GM12878 (cell line): Measurements from ENCODE around the gene COL7A1. TPM values are rescaled to one million over a fixed set of nuclear protein-coding genes. Genes with fewer than 3 reads are reported as not detected.

Experiments used
- ATAC-seq: fragments of 200-7000 bp; cut with Tn5 transposase; 3 replicates; pipeline ENCODE4 v1.9.1; 2020; ENCODE audit warnings: mild to moderate bottlenecking, moderate library complexity
- BruUV-seq: library from RNA; stranded (reverse); fragments of 400-500 nt; replicated peaks from 2 replicates; lab custom pipeline; 2021; lab: Mats Ljungman, UMichigan
- CTCF ChIA-PET: fragments of 300-600 bp; sonication (Branson Sonifier 250); formaldehyde crosslinking; extraction: SDS; loops from one replicate; lab custom pipeline; 2021; ENCODE audit warnings: inconsistent platforms; lab: Yijun Ruan, JAX
- POLR2A ChIA-PET: fragments of 350-600 bp; formaldehyde crosslinking; extraction: SDS; loops from one replicate; lab custom pipeline; 2021; ENCODE audit warnings: inconsistent platforms; lab: Charles Lee
- RAD21 ChIA-PET: fragments of 300-600 bp; sonication (Branson Sonifier 250); formaldehyde crosslinking; loops from one replicate; lab custom pipeline; 2023; ENCODE audit warnings: antibody characterized with exemption; ENCODE audit not compliant: unreplicated experiment; lab: Charles Lee
- SMC1A ChIA-PET: fragments of 300-600 bp; sonication (Branson Sonifier 250); formaldehyde crosslinking; loops from one replicate; lab custom pipeline; 2023; ENCODE audit not compliant: unreplicated experiment, uncharacterized antibody; lab: Charles Lee
- DNase-seq: peaks from one replicate; pipeline ENCODE4 v3.0.0-alpha.2; 2011; ENCODE audit warnings: low read depth, low spot score
- FAIRE-seq: peaks from 3 replicates; lab custom pipeline; 2011; peaks lifted over from hg19 to GRCh38; lab: Jason Lieb, UNC
- H2AFZ ChIP-seq: 2 replicates; pipeline ENCODE4 v1.6.0; 2011; ENCODE audit warnings: low read depth, low read length, control low read depth; ENCODE audit not compliant: control insufficient read depth
- H3K27ac ChIP-seq: 2 replicates; pipeline ENCODE4 v1.5.1; 2011; ENCODE audit warnings: control low read depth; ENCODE audit not compliant: control insufficient read depth, insufficient read depth
- H3K27me3 ChIP-seq, 2 experiments: replicated peaks in 1 of 2; 2 replicates each; pipeline versions ENCODE4 v1.6.0 to v1.6.1; 2011; ENCODE audit warnings: low read length in 1 of 2; ENCODE audit not compliant: control insufficient read depth in 2 of 2, insufficient read depth in 2 of 2
- H3K36me3 ChIP-seq, 2 experiments: 2 replicates each; pipeline ENCODE4 v1.5.1; 2011; ENCODE audit warnings: low read length in 1 of 2; ENCODE audit not compliant: control insufficient read depth in 2 of 2, insufficient read depth in 2 of 2
- H3K4me1 ChIP-seq: 2 replicates; pipeline ENCODE4 v1.6.1; 2011; ENCODE audit warnings: mild to moderate bottlenecking, low read length, moderate library complexity, mixed read lengths; ENCODE audit not compliant: control insufficient read depth, insufficient read depth
- H3K4me2 ChIP-seq: 2 replicates; pipeline ENCODE4 v1.6.0; 2011; ENCODE audit warnings: control low read depth; ENCODE audit not compliant: control insufficient read depth, insufficient read depth
- H3K4me3 ChIP-seq: fragments of 200-600 bp; sonication (generic); 2 replicates; pipeline ENCODE4 v1.5.1; 2016
- H3K79me2 ChIP-seq: 2 replicates; pipeline ENCODE4 v1.6.0; 2011; ENCODE audit warnings: low read length; ENCODE audit not compliant: control insufficient read depth, insufficient read depth
- H3K9ac ChIP-seq: 2 replicates; pipeline ENCODE4 v1.8.0; 2011; ENCODE audit warnings: low read length, control low read depth, mixed read lengths; ENCODE audit not compliant: control insufficient read depth, insufficient read depth
- H3K9me3 ChIP-seq: replicated peaks from 3 replicates; pipeline ENCODE4 v1.5.1; 2011; ENCODE audit warnings: mild to moderate bottlenecking, low read length; ENCODE audit not compliant: control insufficient read depth, insufficient read depth
- H4K20me1 ChIP-seq: 2 replicates; pipeline ENCODE4 v1.6.0; 2011; ENCODE audit not compliant: control insufficient read depth, insufficient read depth
- CHD1 ChIP-seq: IDR thresholded peaks from 2 replicates; pipeline ENCODE4 v1.6.1; 2012; ENCODE audit warnings: low read depth, low read length, improper control_type of control experiment
- CHD2 ChIP-seq: IDR thresholded peaks from 2 replicates; pipeline ENCODE4 v1.6.1; 2011; ENCODE audit warnings: low read depth, low read length, improper control_type of control experiment, borderline replicate concordance
- EED ChIP-seq: sonication (generic); IDR thresholded peaks from 2 replicates; pipeline ENCODE4 v1.6.1; 2016; ENCODE audit warnings: antibody characterized with exemption, low read depth
- EZH2 ChIP-seq: IDR thresholded peaks from 2 replicates; pipeline ENCODE4 v1.6.1; 2012; ENCODE audit warnings: low read depth, mild to moderate bottlenecking, control low read depth, inconsistent platforms, low read length, borderline replicate concordance; ENCODE audit not compliant: control insufficient read depth
- HDAC2 ChIP-seq: fragments of 200-600 bp; sonication (generic); IDR thresholded peaks from 2 replicates; pipeline ENCODE4 v1.6.1; 2017
- NBN ChIP-seq: fragments of 450-650 bp; IDR thresholded peaks from 2 replicates; pipeline ENCODE4 v1.6.1; 2016
- PML ChIP-seq: IDR thresholded peaks from 2 replicates; pipeline ENCODE4 v1.6.1; 2012; ENCODE audit warnings: low read length, inconsistent platforms
- REST ChIP-seq: IDR thresholded peaks from 2 replicates; pipeline ENCODE4 v1.6.1; 2012; ENCODE audit warnings: mild to moderate bottlenecking, low read depth, low read length
- whole genome bisulfite sequencing: methylation state at CpG from one replicate; pipeline ENCODE4 v1.1.6; 2016; ENCODE audit warnings: low lambda C conversion rate; ENCODE audit not compliant: insufficient replicate concordance, insufficient coverage; ENCODE audit errors: missing lambda C conversion rate; 5-methylcytosine and 5-hydroxymethylcytosine counted together
- in situ Hi-C: fragments of 300-500 bp; cut with MboI; formaldehyde crosslinking; loops from 9 replicates; pipeline ENCODE4 v1.14.3; 2018; ENCODE audit warnings: mixed read lengths
- intact Hi-C: fragments of 100-400 bp; cut with micrococcal nuclease; formaldehyde crosslinking; loops from one replicate; pipeline ENCODE4 v1.14.2; 2022; ENCODE audit not compliant: unreplicated experiment
- polyA plus RNA-seq, 11 experiments: library from polyadenylated mRNA; depleted of rRNA in 4 of 11; unstranded in 6 of 11; stranded (reverse) in 5 of 11; fragments of >200 nt; fragmentation: Nextera tagmentation in 4 of 11; fragmentation: Illumina TruSeq in 1 of 11; extraction: Ambion mirVana in 4 of 11; extraction: Trizol in 1 of 11; gene quantifications; 1 replicate in 1 of 11; 2 replicates in 10 of 11; pipeline versions ENCODE4 v1.2.1 to v1.2.3, GENCODE V29; 2011 to 2016; ENCODE audit warnings: inconsistent platforms in 2 of 11, missing spikeins in 2 of 11, low read depth in 1 of 11
- total RNA-seq, 4 experiments: library from RNA; depleted of rRNA in 3 of 4; stranded (reverse); fragments of >200 nt in 3 of 4; fragmentation: Illumina TruSeq in 1 of 4; extraction: Trizol in 1 of 4; gene quantifications; 2 replicates each; pipeline versions ENCODE4 v1.2.1 to v1.2.3, GENCODE V29; 2013 to 2021

COL7A1 gene
- total and polyA plus RNA-seq, 10 of the 15 experiments (the other 5 are each of a cell fraction or from before 2014, with no cell fraction given): 0.01 to 1.9 (median 0.29) TPM; not detected in 1

- FAIRE-seq (no peak), ATAC-seq (no peak), DNase-seq (no peak)
- SMC1A ChIA-PET: no interaction called here
- Histone ChIP-seq H2AFZ (no peak overlapping the region), H3K79me2 (peaks cover 18% of the 10 kb centered on the region), H3K27ac (no peak overlapping the region), H3K4me1 (peaks cover 9% of the 10 kb centered on the region), H3K9me3 (no peaks in the 10 kb centered on the region), H3K4me2 (no peak overlapping the region), H3K27me3 (no peaks in the 10 kb centered on the region), H3K36me3 (peaks cover 16 to 23% of the 10 kb centered on the region in 2 experiments), H3K9ac (no peak overlapping the region), H4K20me1 (peaks cover 4% of the 10 kb centered on the region; the same call in 1 of the 2 replicates), H3K4me3 (no peak overlapping the region)
- intact Hi-C loops (no loop called here), in situ Hi-C loops (no loop called here)
- WGBS: 100% methylated on average over 5 of the region's 5 CpGs
- TF ChIP-seq HDAC2 (no peak), EED (no peak), CHD1 (no peak), PML (no peak), EZH2 (no peak)
- CTCF ChIA-PET: no interaction called here
- POLR2A ChIA-PET: no interaction called here
- BruUV-seq: no TSS peak
- RAD21 ChIA-PET: no interaction called here
Measured at GRCh38 chr3:48607519-48607918, 12.4 kb upstream of the COL7A1 start.

DNA sequence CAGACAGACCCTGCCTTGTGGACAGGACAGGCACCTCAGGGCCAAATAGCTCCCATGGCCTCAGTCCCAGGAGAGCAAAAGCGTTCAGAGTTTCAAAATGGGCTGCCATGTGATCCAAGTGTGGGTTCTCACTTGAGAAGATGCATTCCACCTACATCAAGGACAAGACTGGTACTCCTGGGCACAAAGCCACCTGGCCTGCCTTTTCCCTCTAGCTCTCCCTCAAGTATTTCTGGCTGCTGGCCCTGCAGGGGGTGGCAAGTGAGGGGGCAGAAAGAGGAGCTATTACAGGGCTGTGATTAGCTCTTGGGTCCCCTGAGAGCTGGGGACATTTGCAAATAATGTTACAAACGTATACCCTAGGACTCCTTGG is 6.5 kb upstream of the COL7A1 start:
- no peak for FAIRE-seq
- RAD21 ChIA-PET: interaction anchor here (0.7 kb wide), 1 partner anchor 491 kb away, joined by 3 read pairs; no protein-coding TSS in a partner anchor
- no peak overlapping the region for H3K27ac ChIP-seq
- no peak overlapping the region for H3K4me3 ChIP-seq
- H3K79me2 ChIP-seq: no peaks in the 10 kb centered on the region
- no peak for DNase-seq
- intact Hi-C loops (no loop called here), in situ Hi-C loops (no loop called here)
- H3K4me1 ChIP-seq: no peaks in the 10 kb centered on the region; the same call in 1 of the 2 replicates
- H3K27me3 ChIP-seq: no peaks in the 10 kb centered on the region
- peaks cover 4% of the 10 kb centered on the region; the same call in 1 of the 2 replicates for H4K20me1 ChIP-seq
- no peak overlapping the region for H3K4me2 ChIP-seq
- no peaks in the 10 kb centered on the region for H3K9me3 ChIP-seq
- H2AFZ ChIP-seq: no peak overlapping the region
- H3K36me3 ChIP-seq: peaks cover 40 to 50% of the 10 kb centered on the region in 2 experiments
- no TSS peak for BruUV-seq
- POLR2A ChIA-PET: interaction anchor here (1.1 kb wide), 1 partner anchor 19 kb away, joined by 3 read pairs; no protein-coding TSS in a partner anchor
- SMC1A ChIA-PET: no interaction called here
- no peak for TF ChIP-seq NBN
- no peak for TF ChIP-seq REST
- TF ChIP-seq CHD2: no peak
- no peak overlapping the region for H3K9ac ChIP-seq
- ATAC-seq: no peak
- CTCF ChIA-PET: no interaction called here
- WGBS: 69% methylated on average over 2 of the region's 2 CpGs
